Ovary (tissue), 3 donors: ENCODE data around the gene ATF7IP2.

ENCODE experiments used
- CTCF ChIP-seq, 3 donors: fragments of 450-650 bp in 2 of 3; fragments of 200-600 bp in 1 of 3; IDR thresholded peaks; one replicate each; pipeline versions ENCODE4 v1.5.1 to v1.8.0; 2016 to 2022; ENCODE audit warnings: antibody characterized with exemption in 3 of 3, mild to moderate bottlenecking in 1 of 3
- POLR2A ChIP-seq: fragments of 450-650 bp; IDR thresholded peaks from one replicate; pipeline ENCODE4 v1.6.1; 2017; ENCODE audit warnings: antibody characterized with exemption, mild to moderate bottlenecking, moderate library complexity
- donor health status: DM: no; HTN: no; CAD: no.

DNA sequence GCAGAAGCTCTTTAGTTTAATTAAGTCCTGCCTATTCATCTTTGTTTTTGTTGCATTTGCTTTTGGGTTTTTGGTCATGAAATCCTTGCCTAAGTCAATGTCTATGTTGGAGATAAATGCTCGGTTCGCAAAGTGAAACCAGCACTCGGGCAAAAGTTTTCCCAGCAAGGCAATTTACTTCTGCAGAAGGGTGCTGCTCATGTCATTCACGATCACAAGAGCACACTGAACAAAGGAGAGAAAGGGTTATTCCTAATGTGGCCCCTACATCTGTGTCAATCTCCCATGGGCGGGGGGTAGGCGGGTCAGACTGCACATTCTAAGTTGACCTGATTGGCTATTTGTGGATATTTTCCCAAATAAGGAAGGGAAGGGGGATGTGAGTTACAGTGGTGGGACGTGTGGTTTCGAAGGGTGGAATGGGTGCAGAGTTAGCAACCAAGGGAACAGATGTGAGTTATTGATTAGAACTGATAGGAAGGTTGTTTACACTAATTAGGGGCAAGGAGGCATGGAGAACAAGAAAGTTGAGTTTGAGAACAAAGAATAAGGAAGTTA is 23.0 kb downstream of the ATF7IP2 start:
- no peak for TF ChIP-seq CTCF (IDR thresholded peaks at IDR 0.05)
- no peak for TF ChIP-seq POLR2A
